HCT116 (cell line): ENCODE results near the gene BMP7. TPM values are rescaled to one million over a fixed set of nuclear protein-coding genes. Genes with fewer than 3 reads are reported as not detected.

Source experiments
- ATAC-seq: fragments of 200-7000 bp; cut with Tn5 transposase; 2 replicates; pipeline ENCODE4 v1.9.1; 2020; ENCODE audit warnings: mild to moderate bottlenecking, moderate library complexity
- BruUV-seq: library from RNA; stranded (reverse); fragments of 400-500 nt; replicated peaks from 2 replicates; lab custom pipeline; 2021; lab: Mats Ljungman, UMichigan
- CTCF ChIA-PET: fragments of 300-600 bp; sonication (Branson Sonifier 250); formaldehyde crosslinking; loops from one replicate; lab custom pipeline; 2021; ENCODE audit warnings: antibody characterized with exemption; lab: Charles Lee
- POLR2A ChIA-PET: fragments of 300-600, 350-600 bp; sonication (Branson Sonifier 250); formaldehyde crosslinking; loops from one replicate; lab custom pipeline; 2021; ENCODE audit warnings: antibody characterized with exemption; lab: Charles Lee
- RAD21 ChIA-PET, 2 experiments: fragments of 300-600 bp; sonication (Branson Sonifier 250); formaldehyde crosslinking; loops; one replicate each; lab custom pipeline; 2023; ENCODE audit warnings: low total read pairs in 2 of 2; ENCODE audit not compliant: uncharacterized antibody in 2 of 2, unreplicated experiment in 2 of 2, low non-redundant PET in 1 of 2; lab: Charles Lee
- DNase-seq: peaks from one replicate; pipeline ENCODE4 v3.0.0-alpha.2; 2010; ENCODE audit warnings: low read depth, low spot score
- H2AFZ ChIP-seq: fragments of 200-600 bp; shearing (Covaris generic), sonication (generic); 2 replicates; pipeline ENCODE4 v1.6.1; 2017; ENCODE audit warnings: low read depth, mixed run types, mixed read lengths, antibody characterized with exemption, low read length; ENCODE audit not compliant: poor library complexity, severe bottlenecking
- H3K27ac ChIP-seq: 2 replicates; pipeline ENCODE4 v1.5.1; 2012; ENCODE audit warnings: low read depth, low read length
- H3K27me3 ChIP-seq: fragments of 200-600 bp; sonication (generic); 2 replicates; pipeline ENCODE4 v1.6.1; 2016; ENCODE audit warnings: mixed run types, low read length, mixed read lengths; ENCODE audit not compliant: insufficient read depth
- H3K36me3 ChIP-seq, 2 experiments: fragments of 200-500 bp in 1 of 2; fragments of 200-600 bp in 1 of 2; sonication (Bioruptor generic) in 1 of 2; sonication (generic) in 1 of 2; 2 replicates each; pipeline versions ENCODE4 v1.5.1 to v1.6.1; 2014 to 2016; ENCODE audit warnings: low read length in 2 of 2, inconsistent platforms in 1 of 2, mixed read lengths in 1 of 2, mixed run types in 1 of 2; ENCODE audit not compliant: insufficient read depth in 2 of 2, control insufficient read depth in 1 of 2
- H3K4me1 ChIP-seq, 2 experiments: fragments of 200-600 bp in 1 of 2; sonication (generic) in 1 of 2; 2 replicates each; pipeline versions ENCODE4 v1.5.1 to v1.6.1; 2012 to 2017; ENCODE audit warnings: low read length in 2 of 2, inconsistent platforms in 1 of 2, mild to moderate bottlenecking in 1 of 2, mixed read lengths in 1 of 2, mixed run types in 1 of 2, moderate library complexity in 1 of 2; ENCODE audit not compliant: insufficient read depth in 2 of 2, control insufficient read depth in 1 of 2
- H3K4me2 ChIP-seq: fragments of 200-600 bp; sonication (generic); 2 replicates; pipeline ENCODE4 v1.6.1; 2017; ENCODE audit warnings: mixed run types, low read length, mixed read lengths
- H3K4me3 ChIP-seq, 2 experiments: fragments of 200-600 bp in 1 of 2; sonication (generic) in 1 of 2; replicated peaks in 1 of 2; 2 replicates each; pipeline ENCODE4 v1.5.1; 2011 to 2016; ENCODE audit warnings: low read length in 2 of 2, control low read depth in 1 of 2, low read depth in 1 of 2, mild to moderate bottlenecking in 1 of 2, mixed read lengths in 1 of 2, mixed run types in 1 of 2
- H3K79me2 ChIP-seq: fragments of 200-600 bp; sonication (generic); 2 replicates; pipeline ENCODE4 v1.6.1; 2017; ENCODE audit warnings: mild to moderate bottlenecking, mixed run types, low read length, moderate library complexity, mixed read lengths; ENCODE audit not compliant: insufficient read depth
- H3K9ac ChIP-seq: fragments of 200-600 bp; sonication (generic); 2 replicates; pipeline ENCODE4 v1.6.1; 2016; ENCODE audit warnings: low read length, mixed read lengths
- H3K9me2 ChIP-seq: fragments of 200-600 bp; sonication (generic), shearing (Covaris generic); 2 replicates; pipeline ENCODE4 v1.6.1; 2017; ENCODE audit warnings: mixed run types, mild to moderate bottlenecking, moderate library complexity; ENCODE audit not compliant: insufficient read depth
- H3K9me3 ChIP-seq, 2 experiments: fragments of 200-500 bp in 1 of 2; fragments of 200-600 bp in 1 of 2; sonication (Bioruptor generic) in 1 of 2; sonication (generic) in 1 of 2; 2 replicates each; pipeline ENCODE4 v1.6.1; 2014 to 2017; ENCODE audit warnings: low read length in 2 of 2, mixed read lengths in 2 of 2, inconsistent platforms in 1 of 2, low read depth in 1 of 2, mild to moderate bottlenecking in 1 of 2, mixed run types in 1 of 2, moderate library complexity in 1 of 2; ENCODE audit not compliant: control insufficient read depth in 1 of 2, insufficient read depth in 1 of 2
- H4K20me1 ChIP-seq: fragments of 200-600 bp; sonication (generic), shearing (Covaris generic); 2 replicates; pipeline ENCODE4 v1.6.1; 2017; ENCODE audit warnings: mixed run types, mild to moderate bottlenecking, moderate library complexity; ENCODE audit not compliant: insufficient read depth
- CBX3 ChIP-seq: IDR thresholded peaks from 2 replicates; pipeline ENCODE4 v1.6.1; 2012; ENCODE audit warnings: low read depth
- CEBPB ChIP-seq: IDR thresholded peaks from 2 replicates; pipeline ENCODE4 v1.6.1; 2012; ENCODE audit warnings: low read depth
- EGR1 ChIP-seq: IDR thresholded peaks from 2 replicates; pipeline ENCODE4 v1.6.1; 2012; ENCODE audit warnings: low read depth
- ELF1 ChIP-seq: IDR thresholded peaks from 2 replicates; pipeline ENCODE4 v1.6.1; 2012; ENCODE audit warnings: low read depth, borderline replicate concordance
- EZH2phosphoT487 ChIP-seq: fragments of 200-600 bp; IDR thresholded peaks from 2 replicates; pipeline ENCODE4 v1.6.1; 2018; ENCODE audit warnings: antibody characterized with exemption, borderline replicate concordance
- FOSL1 ChIP-seq: IDR thresholded peaks from 2 replicates; pipeline ENCODE4 v1.6.1; 2012; ENCODE audit warnings: low read depth
- JUND ChIP-seq: IDR thresholded peaks from 2 replicates; pipeline ENCODE4 v1.6.1; 2012
- MAX ChIP-seq: IDR thresholded peaks from 2 replicates; pipeline ENCODE4 v1.6.1; 2012
- POLR2A ChIP-seq: IDR thresholded peaks from 2 replicates; pipeline ENCODE4 v1.7.0; 2011; ENCODE audit warnings: borderline replicate concordance; ENCODE audit not compliant: insufficient read depth, insufficient read length; ENCODE audit errors: extremely low read depth
- POLR2AphosphoS5 ChIP-seq: IDR thresholded peaks from 2 replicates; pipeline ENCODE4 v1.6.1; 2011; ENCODE audit warnings: mild to moderate bottlenecking, low read depth, low read length, moderate library complexity
- RAD21 ChIP-seq: IDR thresholded peaks from 2 replicates; pipeline ENCODE4 v1.6.1; 2012; ENCODE audit warnings: low read depth, mild to moderate bottlenecking
- SIN3A ChIP-seq: IDR thresholded peaks from 2 replicates; pipeline ENCODE4 v1.6.1; 2012; ENCODE audit warnings: low read depth
- SP1 ChIP-seq: IDR thresholded peaks from 2 replicates; pipeline ENCODE4 v1.6.1; 2012; ENCODE audit warnings: low read depth
- SRF ChIP-seq: IDR thresholded peaks from 2 replicates; pipeline ENCODE4 v1.6.1; 2012; ENCODE audit warnings: low read depth
- TCF7L2 ChIP-seq: IDR thresholded peaks from 2 replicates; pipeline ENCODE4 v1.7.0; 2011; ENCODE audit warnings: borderline replicate concordance, inconsistent platforms; ENCODE audit not compliant: insufficient read depth, insufficient read length; ENCODE audit errors: extremely low read depth
- YY1 ChIP-seq: IDR thresholded peaks from 2 replicates; pipeline ENCODE4 v1.6.1; 2011; ENCODE audit warnings: low read length, low read depth, moderate library complexity, mild to moderate bottlenecking; ENCODE audit not compliant: insufficient replicate concordance; ENCODE audit errors: extremely low read depth
- ZNF274 ChIP-seq: fragments of 200-500 bp; sonication (Bioruptor generic); IDR thresholded peaks from 2 replicates; pipeline ENCODE4 v1.6.1; 2014; ENCODE audit warnings: mild to moderate bottlenecking, low read depth, low read length, inconsistent platforms
- intact Hi-C: fragments of 100-400 bp; cut with micrococcal nuclease; formaldehyde crosslinking; loops from 2 replicates; pipeline ENCODE4 v1.10.0; 2022
- total RNA-seq: library from RNA; stranded (reverse); gene quantifications from one replicate; pipeline ENCODE4 v1.2.1, GENCODE V29; 2021; ENCODE audit not compliant: unreplicated experiment
- TF ChIP-seq, protein P1 (sequence below): IDR thresholded peaks from 2 replicates; pipeline ENCODE4 v1.6.1; 2012; ENCODE audit warnings: low read depth
- TF ChIP-seq, protein P2 (sequence below): IDR thresholded peaks from 2 replicates; pipeline ENCODE4 v1.6.1; 2011; ENCODE audit warnings: mild to moderate bottlenecking, low read length, moderate library complexity; ENCODE audit not compliant: insufficient replicate concordance; ENCODE audit errors: extremely low read depth
- TF ChIP-seq, protein P3 (sequence below): IDR thresholded peaks from 2 replicates; pipeline ENCODE4 v1.6.1; 2012

BMP7 gene
- total RNA-seq, 1 experiment from 2014 or later: 7.0 TPM

- DNase-seq (no peak), ATAC-seq (no peak)
- TF ChIP-seq ELF1: no peak
- no peak for TF ChIP-seq CEBPB
- TF ChIP-seq YY1: no peak
- TF ChIP-seq SIN3A: no peak
- TF ChIP-seq, protein P1, sequence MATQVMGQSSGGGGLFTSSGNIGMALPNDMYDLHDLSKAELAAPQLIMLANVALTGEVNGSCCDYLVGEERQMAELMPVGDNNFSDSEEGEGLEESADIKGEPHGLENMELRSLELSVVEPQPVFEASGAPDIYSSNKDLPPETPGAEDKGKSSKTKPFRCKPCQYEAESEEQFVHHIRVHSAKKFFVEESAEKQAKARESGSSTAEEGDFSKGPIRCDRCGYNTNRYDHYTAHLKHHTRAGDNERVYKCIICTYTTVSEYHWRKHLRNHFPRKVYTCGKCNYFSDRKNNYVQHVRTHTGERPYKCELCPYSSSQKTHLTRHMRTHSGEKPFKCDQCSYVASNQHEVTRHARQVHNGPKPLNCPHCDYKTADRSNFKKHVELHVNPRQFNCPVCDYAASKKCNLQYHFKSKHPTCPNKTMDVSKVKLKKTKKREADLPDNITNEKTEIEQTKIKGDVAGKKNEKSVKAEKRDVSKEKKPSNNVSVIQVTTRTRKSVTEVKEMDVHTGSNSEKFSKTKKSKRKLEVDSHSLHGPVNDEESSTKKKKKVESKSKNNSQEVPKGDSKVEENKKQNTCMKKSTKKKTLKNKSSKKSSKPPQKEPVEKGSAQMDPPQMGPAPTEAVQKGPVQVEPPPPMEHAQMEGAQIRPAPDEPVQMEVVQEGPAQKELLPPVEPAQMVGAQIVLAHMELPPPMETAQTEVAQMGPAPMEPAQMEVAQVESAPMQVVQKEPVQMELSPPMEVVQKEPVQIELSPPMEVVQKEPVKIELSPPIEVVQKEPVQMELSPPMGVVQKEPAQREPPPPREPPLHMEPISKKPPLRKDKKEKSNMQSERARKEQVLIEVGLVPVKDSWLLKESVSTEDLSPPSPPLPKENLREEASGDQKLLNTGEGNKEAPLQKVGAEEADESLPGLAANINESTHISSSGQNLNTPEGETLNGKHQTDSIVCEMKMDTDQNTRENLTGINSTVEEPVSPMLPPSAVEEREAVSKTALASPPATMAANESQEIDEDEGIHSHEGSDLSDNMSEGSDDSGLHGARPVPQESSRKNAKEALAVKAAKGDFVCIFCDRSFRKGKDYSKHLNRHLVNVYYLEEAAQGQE: no peak
- TF ChIP-seq RAD21: no peak
- no peak for TF ChIP-seq TCF7L2
- TF ChIP-seq FOSL1: no peak
- TF ChIP-seq, protein P2, sequence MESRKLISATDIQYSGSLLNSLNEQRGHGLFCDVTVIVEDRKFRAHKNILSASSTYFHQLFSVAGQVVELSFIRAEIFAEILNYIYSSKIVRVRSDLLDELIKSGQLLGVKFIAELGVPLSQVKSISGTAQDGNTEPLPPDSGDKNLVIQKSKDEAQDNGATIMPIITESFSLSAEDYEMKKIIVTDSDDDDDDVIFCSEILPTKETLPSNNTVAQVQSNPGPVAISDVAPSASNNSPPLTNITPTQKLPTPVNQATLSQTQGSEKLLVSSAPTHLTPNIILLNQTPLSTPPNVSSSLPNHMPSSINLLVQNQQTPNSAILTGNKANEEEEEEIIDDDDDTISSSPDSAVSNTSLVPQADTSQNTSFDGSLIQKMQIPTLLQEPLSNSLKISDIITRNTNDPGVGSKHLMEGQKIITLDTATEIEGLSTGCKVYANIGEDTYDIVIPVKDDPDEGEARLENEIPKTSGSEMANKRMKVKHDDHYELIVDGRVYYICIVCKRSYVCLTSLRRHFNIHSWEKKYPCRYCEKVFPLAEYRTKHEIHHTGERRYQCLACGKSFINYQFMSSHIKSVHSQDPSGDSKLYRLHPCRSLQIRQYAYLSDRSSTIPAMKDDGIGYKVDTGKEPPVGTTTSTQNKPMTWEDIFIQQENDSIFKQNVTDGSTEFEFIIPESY: no peak
- no peak for TF ChIP-seq POLR2AphosphoS5
- no peak for TF ChIP-seq POLR2A
- TF ChIP-seq MAX: no peak
- TF ChIP-seq EZH2phosphoT487: no peak
- no peak for TF ChIP-seq SRF
- TF ChIP-seq SP1: no peak
- no peak for TF ChIP-seq EGR1
- TF ChIP-seq ZNF274: no peak
- TF ChIP-seq, protein P3, sequence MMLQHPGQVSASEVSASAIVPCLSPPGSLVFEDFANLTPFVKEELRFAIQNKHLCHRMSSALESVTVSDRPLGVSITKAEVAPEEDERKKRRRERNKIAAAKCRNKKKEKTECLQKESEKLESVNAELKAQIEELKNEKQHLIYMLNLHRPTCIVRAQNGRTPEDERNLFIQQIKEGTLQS: no peak
- no peak for TF ChIP-seq CBX3
- TF ChIP-seq JUND: no peak
- ChIA-PET RAD21 (no interaction called here), CTCF (no interaction called here), POLR2A (no interaction called here)
- H3K36me3 ChIP-seq: no peaks in the 10 kb centered on the region
- H4K20me1 ChIP-seq: no peaks in the 10 kb centered on the region
- H3K79me2 ChIP-seq: no peaks in the 10 kb centered on the region
- peaks cover 0 to 9% of the 10 kb centered on the region in 2 experiments; a peak in 2 of 4 replicates for H3K4me1 ChIP-seq
- H3K9me2 ChIP-seq: no peaks in the 10 kb centered on the region
- no TSS peak for BruUV-seq
- no peak overlapping the region for H3K4me2 ChIP-seq
- no peak overlapping the region for H2AFZ ChIP-seq
- H3K27ac ChIP-seq: no peak overlapping the region
- no peaks in the 10 kb centered on the region for H3K27me3 ChIP-seq
- intact Hi-C loops: no loop called here
- H3K9me3 ChIP-seq: no peaks in the 10 kb centered on the region
- H3K9ac ChIP-seq: no peak overlapping the region
- no peak overlapping the region for H3K4me3 ChIP-seq
These were observed 73.3 kb downstream of the BMP7 start for GRCh38 chr20:57193094-57193493.
